ENCODE data around the gene POLN. TPM values are rescaled to one million over a fixed set of nuclear protein-coding genes. Genes with fewer than 3 reads are reported as not detected.

Gene POLN
- total RNA-seq, 1 experiment from 2014 or later: 3.5 TPM

DNA sequence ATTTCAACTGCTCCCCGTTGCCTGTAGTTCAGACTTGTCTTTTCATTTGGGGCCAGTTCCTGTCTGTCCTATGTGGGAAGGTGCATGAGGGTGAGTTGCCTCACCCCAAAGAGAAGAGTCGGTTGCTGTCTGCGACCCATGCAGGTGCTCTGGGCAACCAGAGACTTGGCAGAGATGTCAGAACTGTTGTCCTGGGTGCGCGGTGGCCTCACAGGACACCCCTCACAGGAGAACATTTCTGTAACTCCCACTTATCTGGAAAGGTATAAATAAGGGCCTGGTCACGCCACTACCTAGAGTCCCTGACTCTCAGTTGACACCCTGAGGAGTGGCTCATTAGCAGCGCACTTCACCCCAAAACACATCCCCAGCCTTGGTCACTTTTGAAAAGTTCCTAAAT, 192.5 kb downstream of the POLN start (continued):
- no peak for TF ChIP-seq FOXJ3 (CRISPR knock-in tag; IDR thresholded peaks at IDR 0.05; ENCODE audit: borderline replicate concordance)

DNA sequence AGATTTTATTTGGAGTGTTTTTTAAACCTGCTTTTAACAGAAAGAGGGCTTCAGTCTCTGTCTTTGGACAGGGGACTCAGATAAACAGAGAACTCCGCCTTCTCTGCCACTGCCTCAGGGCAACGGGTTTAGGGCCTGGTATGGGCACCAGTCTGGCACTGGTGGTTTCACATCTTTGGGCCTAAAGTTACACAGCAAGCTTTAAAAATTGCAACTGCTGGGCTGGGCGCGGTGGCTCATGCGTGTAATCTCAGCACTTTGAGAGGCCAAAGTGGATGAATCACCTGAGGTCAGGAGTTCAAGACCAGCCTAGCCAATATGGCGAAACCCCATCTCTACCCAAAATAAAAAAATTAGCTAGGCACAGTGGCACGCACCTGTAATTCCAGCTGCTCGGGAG, 193.1 kb downstream of the POLN start:
- H3K27me3 Mint-ChIP-seq (ENCODE audit: low read depth): peaks cover 30% of the 10 kb centered on the region
- ChIA-PET POLR2A (no interaction called here), CTCF (no interaction called here)
- no peaks in the 10 kb centered on the region for H3K36me3 Mint-ChIP-seq
- ATAC-seq (no peak), DNase-seq (ENCODE audit: low spot score) (no peak)
- no peak overlapping the region for H3K27ac Mint-ChIP-seq
- no peak overlapping the region for H3K4me3 Mint-ChIP-seq
- no peak for TF ChIP-seq ZNF138 (CRISPR knock-in tag; conservative IDR thresholded peaks at IDR 0.05)
- TF ChIP-seq, protein P1, sequence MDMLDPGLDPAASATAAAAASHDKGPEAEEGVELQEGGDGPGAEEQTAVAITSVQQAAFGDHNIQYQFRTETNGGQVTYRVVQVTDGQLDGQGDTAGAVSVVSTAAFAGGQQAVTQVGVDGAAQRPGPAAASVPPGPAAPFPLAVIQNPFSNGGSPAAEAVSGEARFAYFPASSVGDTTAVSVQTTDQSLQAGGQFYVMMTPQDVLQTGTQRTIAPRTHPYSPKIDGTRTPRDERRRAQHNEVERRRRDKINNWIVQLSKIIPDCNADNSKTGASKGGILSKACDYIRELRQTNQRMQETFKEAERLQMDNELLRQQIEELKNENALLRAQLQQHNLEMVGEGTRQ (CRISPR knock-in tag; IDR thresholded peaks at IDR 0.05): no peak
- TF ChIP-seq GTF2I (CRISPR knock-in tag; conservative IDR thresholded peaks at IDR 0.05): no peak
- TF ChIP-seq, protein P2, sequence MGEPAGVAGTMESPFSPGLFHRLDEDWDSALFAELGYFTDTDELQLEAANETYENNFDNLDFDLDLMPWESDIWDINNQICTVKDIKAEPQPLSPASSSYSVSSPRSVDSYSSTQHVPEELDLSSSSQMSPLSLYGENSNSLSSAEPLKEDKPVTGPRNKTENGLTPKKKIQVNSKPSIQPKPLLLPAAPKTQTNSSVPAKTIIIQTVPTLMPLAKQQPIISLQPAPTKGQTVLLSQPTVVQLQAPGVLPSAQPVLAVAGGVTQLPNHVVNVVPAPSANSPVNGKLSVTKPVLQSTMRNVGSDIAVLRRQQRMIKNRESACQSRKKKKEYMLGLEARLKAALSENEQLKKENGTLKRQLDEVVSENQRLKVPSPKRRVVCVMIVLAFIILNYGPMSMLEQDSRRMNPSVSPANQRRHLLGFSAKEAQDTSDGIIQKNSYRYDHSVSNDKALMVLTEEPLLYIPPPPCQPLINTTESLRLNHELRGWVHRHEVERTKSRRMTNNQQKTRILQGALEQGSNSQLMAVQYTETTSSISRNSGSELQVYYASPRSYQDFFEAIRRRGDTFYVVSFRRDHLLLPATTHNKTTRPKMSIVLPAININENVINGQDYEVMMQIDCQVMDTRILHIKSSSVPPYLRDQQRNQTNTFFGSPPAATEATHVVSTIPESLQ (CRISPR knock-in tag; IDR thresholded peaks at IDR 0.05): no peak
- TF ChIP-seq GABPB1 (CRISPR knock-in tag; IDR thresholded peaks at IDR 0.05): no peak
- TF ChIP-seq, protein P3, sequence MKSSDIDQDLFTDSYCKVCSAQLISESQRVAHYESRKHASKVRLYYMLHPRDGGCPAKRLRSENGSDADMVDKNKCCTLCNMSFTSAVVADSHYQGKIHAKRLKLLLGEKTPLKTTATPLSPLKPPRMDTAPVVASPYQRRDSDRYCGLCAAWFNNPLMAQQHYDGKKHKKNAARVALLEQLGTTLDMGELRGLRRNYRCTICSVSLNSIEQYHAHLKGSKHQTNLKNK (CRISPR knock-in tag; IDR thresholded peaks at IDR 0.05): no peak
- TF ChIP-seq, protein P4, sequence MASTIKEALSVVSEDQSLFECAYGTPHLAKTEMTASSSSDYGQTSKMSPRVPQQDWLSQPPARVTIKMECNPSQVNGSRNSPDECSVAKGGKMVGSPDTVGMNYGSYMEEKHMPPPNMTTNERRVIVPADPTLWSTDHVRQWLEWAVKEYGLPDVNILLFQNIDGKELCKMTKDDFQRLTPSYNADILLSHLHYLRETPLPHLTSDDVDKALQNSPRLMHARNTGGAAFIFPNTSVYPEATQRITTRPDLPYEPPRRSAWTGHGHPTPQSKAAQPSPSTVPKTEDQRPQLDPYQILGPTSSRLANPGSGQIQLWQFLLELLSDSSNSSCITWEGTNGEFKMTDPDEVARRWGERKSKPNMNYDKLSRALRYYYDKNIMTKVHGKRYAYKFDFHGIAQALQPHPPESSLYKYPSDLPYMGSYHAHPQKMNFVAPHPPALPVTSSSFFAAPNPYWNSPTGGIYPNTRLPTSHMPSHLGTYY (CRISPR knock-in tag; IDR thresholded peaks at IDR 0.05): no peak
- TF ChIP-seq, protein P5, sequence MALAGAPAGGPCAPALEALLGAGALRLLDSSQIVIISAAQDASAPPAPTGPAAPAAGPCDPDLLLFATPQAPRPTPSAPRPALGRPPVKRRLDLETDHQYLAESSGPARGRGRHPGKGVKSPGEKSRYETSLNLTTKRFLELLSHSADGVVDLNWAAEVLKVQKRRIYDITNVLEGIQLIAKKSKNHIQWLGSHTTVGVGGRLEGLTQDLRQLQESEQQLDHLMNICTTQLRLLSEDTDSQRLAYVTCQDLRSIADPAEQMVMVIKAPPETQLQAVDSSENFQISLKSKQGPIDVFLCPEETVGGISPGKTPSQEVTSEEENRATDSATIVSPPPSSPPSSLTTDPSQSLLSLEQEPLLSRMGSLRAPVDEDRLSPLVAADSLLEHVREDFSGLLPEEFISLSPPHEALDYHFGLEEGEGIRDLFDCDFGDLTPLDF (CRISPR knock-in tag; IDR thresholded peaks at IDR 0.05): no peak
- no peak for TF ChIP-seq ZNF263 (CRISPR knock-in tag; IDR thresholded peaks at IDR 0.05; ENCODE audit: low read depth)
- no peak for TF ChIP-seq ZNF317 (CRISPR knock-in tag; IDR thresholded peaks at IDR 0.05; ENCODE audit: borderline replicate concordance, low read depth)
- H3K9me3 Mint-ChIP-seq: no peaks in the 10 kb centered on the region
- H3K4me1 Mint-ChIP-seq: peaks cover 13% of the 10 kb centered on the region

DNA sequence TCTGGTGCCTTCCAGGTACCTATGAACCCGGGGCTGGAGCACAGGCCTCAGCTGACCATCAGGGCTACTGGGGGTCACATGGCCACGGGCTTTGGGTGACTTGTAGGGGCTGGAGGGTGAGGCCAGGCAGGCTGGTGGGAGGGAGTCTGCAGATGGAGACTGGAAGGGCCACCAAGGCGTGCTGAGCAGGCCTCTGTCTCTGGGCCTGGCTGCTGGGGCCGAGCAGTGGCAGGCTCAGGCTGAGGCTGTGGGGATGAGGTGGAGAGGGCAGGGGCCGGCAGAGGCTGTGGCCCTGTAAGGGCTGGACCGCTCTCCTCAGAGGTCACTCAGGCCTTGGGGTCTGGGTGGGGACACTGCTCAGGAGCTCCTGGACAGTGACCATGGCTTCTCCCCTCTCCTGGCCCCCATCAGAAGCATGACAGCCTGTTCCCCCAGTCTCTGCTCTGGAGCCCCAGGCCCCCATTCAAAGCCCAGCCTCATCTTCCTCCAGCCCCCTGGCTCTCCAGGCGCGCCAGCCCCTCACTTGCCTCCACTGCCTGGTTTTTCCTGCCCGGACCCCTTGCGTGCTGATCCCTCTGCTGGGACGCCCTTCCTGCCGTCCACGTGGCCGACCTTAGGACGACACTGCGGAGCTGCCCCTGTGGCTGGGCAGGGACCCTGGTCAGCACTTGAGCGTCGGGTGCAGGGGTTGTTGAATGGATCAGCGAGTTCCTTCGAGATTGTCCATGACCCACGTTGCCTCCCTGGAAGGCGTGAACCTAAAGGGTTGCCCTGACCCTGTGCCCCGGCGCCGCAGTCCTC, 193.9 kb downstream of the POLN start:
- no peak overlapping the region for H3K4me3 Mint-ChIP-seq
- DNase-seq (ENCODE audit: low spot score) (no peak), ATAC-seq (no peak)
- H3K9me3 Mint-ChIP-seq: no peaks in the 10 kb centered on the region
- CTCF ChIA-PET: no interaction called here
- peaks cover 38% of the 10 kb centered on the region for H3K27me3 Mint-ChIP-seq (ENCODE audit: low read depth)
- POLR2A ChIA-PET: no interaction called here
- peaks cover 13% of the 10 kb centered on the region for H3K4me1 Mint-ChIP-seq
- no peaks in the 10 kb centered on the region for H3K36me3 Mint-ChIP-seq
- H3K27ac Mint-ChIP-seq: no peak overlapping the region
- no peak for TF ChIP-seq SP1 (CRISPR knock-in tag; conservative IDR thresholded peaks at IDR 0.05)
- no peak for TF ChIP-seq ZNF416 (CRISPR knock-in tag; IDR thresholded peaks at IDR 0.05)
- TF ChIP-seq, protein P6, sequence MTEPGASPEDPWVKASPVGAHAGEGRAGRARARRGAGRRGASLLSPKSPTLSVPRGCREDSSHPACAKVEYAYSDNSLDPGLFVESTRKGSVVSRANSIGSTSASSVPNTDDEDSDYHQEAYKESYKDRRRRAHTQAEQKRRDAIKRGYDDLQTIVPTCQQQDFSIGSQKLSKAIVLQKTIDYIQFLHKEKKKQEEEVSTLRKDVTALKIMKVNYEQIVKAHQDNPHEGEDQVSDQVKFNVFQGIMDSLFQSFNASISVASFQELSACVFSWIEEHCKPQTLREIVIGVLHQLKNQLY (CRISPR knock-in tag; IDR thresholded peaks at IDR 0.05): no peak
- TF ChIP-seq, protein P7, sequence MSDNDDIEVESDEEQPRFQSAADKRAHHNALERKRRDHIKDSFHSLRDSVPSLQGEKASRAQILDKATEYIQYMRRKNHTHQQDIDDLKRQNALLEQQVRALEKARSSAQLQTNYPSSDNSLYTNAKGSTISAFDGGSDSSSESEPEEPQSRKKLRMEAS (CRISPR knock-in tag; IDR thresholded peaks at IDR 0.05): no peak
- no peak for TF ChIP-seq ZNF263 (CRISPR knock-in tag; IDR thresholded peaks at IDR 0.05; ENCODE audit: low read depth)
- TF ChIP-seq, protein P8, sequence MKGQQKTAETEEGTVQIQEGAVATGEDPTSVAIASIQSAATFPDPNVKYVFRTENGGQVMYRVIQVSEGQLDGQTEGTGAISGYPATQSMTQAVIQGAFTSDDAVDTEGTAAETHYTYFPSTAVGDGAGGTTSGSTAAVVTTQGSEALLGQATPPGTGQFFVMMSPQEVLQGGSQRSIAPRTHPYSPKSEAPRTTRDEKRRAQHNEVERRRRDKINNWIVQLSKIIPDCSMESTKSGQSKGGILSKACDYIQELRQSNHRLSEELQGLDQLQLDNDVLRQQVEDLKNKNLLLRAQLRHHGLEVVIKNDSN (CRISPR knock-in tag; IDR thresholded peaks at IDR 0.05): no peak
- no peak for TF ChIP-seq PRRX2 (CRISPR knock-in tag; IDR thresholded peaks at IDR 0.05)
- TF ChIP-seq TCF7 (CRISPR knock-in tag; IDR thresholded peaks at IDR 0.05; ENCODE audit: low read depth): no peak
- TF ChIP-seq HMGA2 (CRISPR knock-in tag; IDR thresholded peaks at IDR 0.05): no peak
- no peak for TF ChIP-seq JAZF1 (CRISPR knock-in tag; IDR thresholded peaks at IDR 0.05)
- TF ChIP-seq, protein P9, sequence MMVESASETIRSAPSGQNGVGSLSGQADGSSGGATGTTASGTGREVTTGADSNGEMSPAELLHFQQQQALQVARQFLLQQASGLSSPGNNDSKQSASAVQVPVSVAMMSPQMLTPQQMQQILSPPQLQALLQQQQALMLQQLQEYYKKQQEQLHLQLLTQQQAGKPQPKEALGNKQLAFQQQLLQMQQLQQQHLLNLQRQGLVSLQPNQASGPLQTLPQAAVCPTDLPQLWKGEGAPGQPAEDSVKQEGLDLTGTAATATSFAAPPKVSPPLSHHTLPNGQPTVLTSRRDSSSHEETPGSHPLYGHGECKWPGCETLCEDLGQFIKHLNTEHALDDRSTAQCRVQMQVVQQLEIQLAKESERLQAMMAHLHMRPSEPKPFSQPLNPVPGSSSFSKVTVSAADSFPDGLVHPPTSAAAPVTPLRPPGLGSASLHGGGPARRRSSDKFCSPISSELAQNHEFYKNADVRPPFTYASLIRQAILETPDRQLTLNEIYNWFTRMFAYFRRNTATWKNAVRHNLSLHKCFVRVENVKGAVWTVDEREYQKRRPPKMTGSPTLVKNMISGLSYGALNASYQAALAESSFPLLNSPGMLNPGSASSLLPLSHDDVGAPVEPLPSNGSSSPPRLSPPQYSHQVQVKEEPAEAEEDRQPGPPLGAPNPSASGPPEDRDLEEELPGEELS (CRISPR knock-in tag; IDR thresholded peaks at IDR 0.05): no peak
- TF ChIP-seq NFATC4 (CRISPR knock-in tag; IDR thresholded peaks at IDR 0.05): no peak

Measured in WTC11 (cell line).